HepG2 (cell line): Measurements from ENCODE around the gene TBC1D16. TPM values are rescaled to one million over a fixed set of nuclear protein-coding genes. Genes with fewer than 3 reads are reported as not detected.

ENCODE experiments used
- ARNTL ChIP-seq: sonication (generic); formaldehyde crosslinking; IDR thresholded peaks from 2 replicates; pipeline ENCODE4 v1.4.0; 2020; ENCODE audit warnings: mild to moderate bottlenecking, missing genetic modification reagents
- BRCA1 ChIP-seq: sonication (generic); formaldehyde crosslinking; IDR thresholded peaks from 2 replicates; pipeline ENCODE4 v1.4.0; 2020; ENCODE audit warnings: missing genetic modification reagents
- ETS1 ChIP-seq: sonication (generic); formaldehyde crosslinking; IDR thresholded peaks from 2 replicates; pipeline ENCODE4 v1.4.0; 2020; ENCODE audit warnings: missing genetic modification reagents
- KIAA2018 ChIP-seq: sonication (generic); formaldehyde crosslinking; IDR thresholded peaks from 2 replicates; pipeline ENCODE4 v1.5.0; 2020; ENCODE audit warnings: mild to moderate bottlenecking, missing genetic modification reagents, borderline replicate concordance
- KMT2B ChIP-seq: IDR thresholded peaks from 2 replicates; pipeline ENCODE4 v1.6.1; 2016; ENCODE audit warnings: missing genetic modification reagents, missing compliant biosample characterization
- MED13 ChIP-seq: sonication (generic); formaldehyde crosslinking; IDR thresholded peaks from 2 replicates; pipeline ENCODE4 v1.5.0; 2020; ENCODE audit warnings: missing genetic modification reagents
- NFE2 ChIP-seq: sonication (generic); formaldehyde crosslinking; IDR thresholded peaks from 2 replicates; pipeline ENCODE4 v1.4.0; 2020; ENCODE audit warnings: missing genetic modification reagents
- SOX6 ChIP-seq, 2 experiments: fragments of 450-650 bp in 1 of 2; sonication (generic) in 1 of 2; formaldehyde crosslinking in 1 of 2; IDR thresholded peaks; 2 replicates each; pipeline versions ENCODE4 v1.4.0 to v1.6.1; 2017 to 2020; ENCODE audit warnings: antibody characterized with exemption in 1 of 2, mild to moderate bottlenecking in 1 of 2, missing genetic modification reagents in 1 of 2
- TBP ChIP-seq: sonication (generic); formaldehyde crosslinking; IDR thresholded peaks from 2 replicates; pipeline ENCODE4 v1.5.0; 2020; ENCODE audit warnings: missing genetic modification reagents
- TBX3 ChIP-seq: fragments of 450-650 bp; IDR thresholded peaks from 2 replicates; pipeline ENCODE4 v1.6.1; 2017; ENCODE audit warnings: antibody characterized with exemption, mild to moderate bottlenecking, inconsistent platforms, borderline replicate concordance
- TCF12 ChIP-seq, 2 experiments: fragments of 450-650 bp in 1 of 2; sonication (generic) in 1 of 2; formaldehyde crosslinking in 1 of 2; IDR thresholded peaks; 2 replicates each; pipeline versions ENCODE4 v1.6.1 to v1.8.0; 2017 to 2022; ENCODE audit warnings: antibody characterized with exemption in 1 of 2, mild to moderate bottlenecking in 1 of 2, missing genetic modification reagents in 1 of 2, moderate library complexity in 1 of 2
- ZFP36L1 ChIP-seq: sonication (generic); formaldehyde crosslinking; IDR thresholded peaks from 2 replicates; pipeline ENCODE4 v1.8.0; 2022; ENCODE audit warnings: mild to moderate bottlenecking, missing genetic modification reagents, moderate library complexity
- ZNF10 ChIP-seq: sonication (generic); formaldehyde crosslinking; IDR thresholded peaks from 2 replicates; pipeline ENCODE4 v1.4.0; 2020; ENCODE audit warnings: mild to moderate bottlenecking, low read depth, missing genetic modification reagents, borderline replicate concordance
- ZNF510 ChIP-seq: sonication (generic); formaldehyde crosslinking; IDR thresholded peaks from 2 replicates; pipeline ENCODE4 v1.4.0; 2020; ENCODE audit warnings: low read depth, mild to moderate bottlenecking, missing genetic modification reagents
- ZNF530 ChIP-seq: sonication (generic); formaldehyde crosslinking; IDR thresholded peaks from 2 replicates; pipeline ENCODE4 v1.5.0; 2020; ENCODE audit warnings: low read depth, mild to moderate bottlenecking, missing genetic modification reagents
- ZNF543 ChIP-seq: sonication (generic); formaldehyde crosslinking; IDR thresholded peaks from 2 replicates; pipeline ENCODE4 v1.4.0; 2020; ENCODE audit warnings: mild to moderate bottlenecking, missing genetic modification reagents
- ZNF75D ChIP-seq: sonication (generic); formaldehyde crosslinking; IDR thresholded peaks from 2 replicates; pipeline ENCODE4 v1.8.1; 2023; ENCODE audit warnings: missing genetic modification reagents, mild to moderate bottlenecking, borderline replicate concordance
- ZNF790 ChIP-seq: sonication (generic); formaldehyde crosslinking; IDR thresholded peaks from 2 replicates; pipeline ENCODE4 v1.8.0; 2022; ENCODE audit warnings: missing genetic modification reagents, mild to moderate bottlenecking, borderline replicate concordance
- polyA plus RNA-seq, 8 experiments: library from polyadenylated mRNA; depleted of rRNA in 3 of 8; stranded (reverse) in 7 of 8; unstranded in 1 of 8; fragments of >200 nt; fragmentation: Illumina TruSeq in 4 of 8; extraction: Trizol in 4 of 8; gene quantifications; 2 replicates each; pipeline versions ENCODE4 v1.2.1 to v1.2.3, GENCODE V29; 2011 to 2016; ENCODE audit warnings: low read depth in 4 of 8, missing spikeins in 1 of 8, mixed read lengths in 1 of 8; ENCODE audit not compliant: insufficient read depth in 1 of 8
- total RNA-seq, 5 experiments: library from RNA; depleted of rRNA; stranded (reverse); fragments of >200 nt; fragmentation: Illumina TruSeq; extraction: Trizol; gene quantifications; 2 replicates each; pipeline ENCODE4 v1.2.3, GENCODE V29; 2016; ENCODE audit warnings: low read depth in 1 of 5
- TF ChIP-seq, protein P1 (sequence below): sonication (generic); formaldehyde crosslinking; IDR thresholded peaks from 2 replicates; pipeline ENCODE4 v1.5.0; 2020; ENCODE audit warnings: mild to moderate bottlenecking, missing genetic modification reagents, borderline replicate concordance

The TBC1D16 gene
- total and polyA plus RNA-seq, 2 of the 13 experiments (the other 11 are each of a cell fraction or from before 2014, with no cell fraction given): 14.9 to 24.9 TPM

GRCh38 chr17:79926142-79926604 lies 109.5 kb downstream of the TBC1D16 start (continued):
- TF ChIP-seq KIAA2018 (CRISPR knock-in tag) (no peak), NFE2 (CRISPR knock-in tag) (no peak), KMT2B (CRISPR knock-in tag) (no peak), TCF12 (IDR thresholded peaks at IDR 0.05) (no peak), TCF12 (CRISPR knock-in tag; IDR thresholded peaks at IDR 0.05) (peak; percentile 79), ETS1 (no peak), ARNTL (CRISPR knock-in tag) (peak; percentile 16; the same call in 1 of the 2 replicates), ZNF10 (CRISPR knock-in tag) (no peak), ZNF530 (CRISPR knock-in tag) (no peak), ZNF510 (CRISPR knock-in tag) (no peak), TBX3 (peak; percentile 47; the same call in 1 of the 2 replicates), TBP (CRISPR knock-in tag) (no peak), BRCA1 (CRISPR knock-in tag) (no peak), ZNF543 (CRISPR knock-in tag) (no peak), ZNF790 (no peak), ZFP36L1 (CRISPR knock-in tag) (no peak), MED13 (CRISPR knock-in tag) (no peak), ZNF75D (CRISPR knock-in tag) (no peak), SOX6 (IDR thresholded peaks at IDR 0.05) (no peak), SOX6 (CRISPR knock-in tag; IDR thresholded peaks at IDR 0.05) (peak; percentile 100)
- TF ChIP-seq, protein P1, sequence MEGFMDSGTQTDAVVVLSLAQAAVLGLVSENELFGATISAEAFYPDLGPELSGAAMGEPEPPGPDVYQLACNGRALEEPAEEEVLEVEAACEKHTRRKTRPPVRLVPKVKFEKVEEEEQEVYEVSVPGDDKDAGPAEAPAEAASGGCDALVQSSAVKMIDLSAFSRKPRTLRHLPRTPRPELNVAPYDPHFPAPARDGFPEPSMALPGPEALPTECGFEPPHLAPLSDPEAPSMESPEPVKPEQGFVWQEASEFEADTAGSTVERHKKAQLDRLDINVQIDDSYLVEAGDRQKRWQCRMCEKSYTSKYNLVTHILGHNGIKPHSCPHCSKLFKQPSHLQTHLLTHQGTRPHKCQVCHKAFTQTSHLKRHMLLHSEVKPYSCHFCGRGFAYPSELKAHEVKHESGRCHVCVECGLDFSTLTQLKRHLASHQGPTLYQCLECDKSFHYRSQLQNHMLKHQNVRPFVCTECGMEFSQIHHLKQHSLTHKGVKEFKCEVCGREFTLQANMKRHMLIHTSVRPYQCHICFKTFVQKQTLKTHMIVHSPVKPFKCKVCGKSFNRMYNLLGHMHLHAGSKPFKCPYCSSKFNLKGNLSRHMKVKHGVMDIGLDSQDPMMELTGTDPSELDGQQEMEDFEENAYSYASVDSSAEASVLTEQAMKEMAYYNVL (CRISPR knock-in tag): peak; percentile 63
